Measurements from ENCODE around the gene LAMA5.
A peak's percentile ranks its signal among the peaks of the same experiment; 100 is the strongest.

LAMA5 gene

GRCh38 chr20:62369815-62370114 lies 2.7 kb upstream of the LAMA5 start:
- DNase-seq (ENCODE audit: extremely low spot score) = no peak
- no peak for TF ChIP-seq CTCF (IDR thresholded peaks at IDR 0.05; ENCODE audit: control extremely low read depth, extremely low read depth, low read depth, missing control alignments)
- POLR2A ChIA-PET = no interaction called here
- CTCF ChIA-PET = interaction anchor here (0.6 to 2.0 kb wide), 5 partner anchors 13 to 359 kb away, joined by 3 to 9 read pairs (median 3); no protein-coding TSS in a partner anchor

- CTCF ChIA-PET = interaction anchor here (1.0 to 2.0 kb wide), 7 partner anchors 12 to 359 kb away, joined by 3 to 9 read pairs (median 3); no protein-coding TSS in a partner anchor
- DNase-seq (ENCODE audit: extremely low spot score) = no peak
- POLR2A ChIA-PET = no interaction called here
- TF ChIP-seq CTCF (IDR thresholded peaks at IDR 0.05; ENCODE audit: control extremely low read depth, extremely low read depth, low read depth, missing control alignments) = peak; percentile 20
Observed at GRCh38 chr20:62368976-62369814, 2.1 kb upstream of the LAMA5 start.

GRCh38 chr20:62368392-62368975 lies 1.4 kb upstream of the LAMA5 start:
- TF ChIP-seq CTCF (IDR thresholded peaks at IDR 0.05; ENCODE audit: control extremely low read depth, extremely low read depth, low read depth, missing control alignments) = no peak
- ChIA-PET POLR2A (no interaction called here), CTCF (interaction anchor here (0.7 to 2.0 kb wide), 9 partner anchors 11 to 358 kb away, joined by 3 to 9 read pairs (median 3); no protein-coding TSS in a partner anchor)
- no peak for DNase-seq (ENCODE audit: extremely low spot score)

- DNase-seq (ENCODE audit: extremely low spot score) = no peak
- no peak for TF ChIP-seq CTCF (IDR thresholded peaks at IDR 0.05; ENCODE audit: control extremely low read depth, extremely low read depth, low read depth, missing control alignments)
- ChIA-PET CTCF (interaction anchor here (0.7 to 2.0 kb wide), 10 partner anchors 10 to 249 kb away, joined by 3 to 9 read pairs (median 3); no protein-coding TSS in a partner anchor), POLR2A (no interaction called here)
Observed at GRCh38 chr20:62367633-62368391, 700 bp upstream of the LAMA5 start.

- TF ChIP-seq CTCF (IDR thresholded peaks at IDR 0.05; ENCODE audit: control extremely low read depth, extremely low read depth, low read depth, missing control alignments) = no peak
- no peak for DNase-seq (ENCODE audit: extremely low spot score)
- CTCF ChIA-PET = interaction anchor here (1.4 to 1.9 kb wide), 2 partner anchors 16 to 17 kb away, joined by 4 read pairs; no protein-coding TSS in a partner anchor
Observed at GRCh38 chr20:62366370-62367135, 559 bp downstream of the LAMA5 start.

More at GRCh38 chr20:62366370-62367135, 559 bp downstream of the LAMA5 start:
- POLR2A ChIA-PET = interaction anchor here (1.0 kb wide), 1 partner anchor 20 kb away, joined by 3 read pairs; the partner anchor contains the start of gene RPS21
